H1 (cell line): ENCODE data around the gene CCDC92B.
"Not testable (repeated sequence)": the region's sequence is repeated elsewhere in the genome, so short reads cannot be mapped to it uniquely, and the experiment has no call there.

Experiments
- CEBPB ChIP-seq: IDR thresholded peaks from 2 replicates; pipeline ENCODE4 v1.6.1; 2012; ENCODE audit warnings: low read depth, low read length
- MAX ChIP-seq: IDR thresholded peaks from 2 replicates; pipeline ENCODE4 v1.6.1; 2012; ENCODE audit warnings: inconsistent platforms
- NRF1 ChIP-seq: IDR thresholded peaks from 2 replicates; pipeline ENCODE4 v1.6.1; 2011; ENCODE audit warnings: mild to moderate bottlenecking, low read depth, low read length, improper control_type of control experiment
- POLR2A ChIP-seq, 2 experiments: IDR thresholded peaks; 1 replicate in 1 of 2; 2 replicates in 1 of 2; pipeline ENCODE4 v1.6.1; 2011; ENCODE audit warnings: low read depth in 2 of 2, low read length in 2 of 2, mild to moderate bottlenecking in 2 of 2; ENCODE audit errors: control extremely low read depth in 1 of 2
- RAD21 ChIP-seq, 2 experiments: IDR thresholded peaks in 1 of 2; conservative IDR thresholded peaks in 1 of 2; 2 replicates each; pipeline ENCODE4 v1.6.1; 2011; ENCODE audit warnings: low read depth in 2 of 2, low read length in 2 of 2, improper control_type of control experiment in 1 of 2, inconsistent platforms in 1 of 2, mild to moderate bottlenecking in 1 of 2, moderate library complexity in 1 of 2
- SP4 ChIP-seq: IDR thresholded peaks from 2 replicates; pipeline ENCODE4 v1.6.1; 2012; ENCODE audit warnings: low read length, inconsistent platforms
- TAF7 ChIP-seq: optimal IDR thresholded peaks from 2 replicates; pipeline ENCODE3; 2011; ENCODE audit warnings: low read depth, mild to moderate bottlenecking, inconsistent platforms, low read length, moderate library complexity, borderline replicate concordance
- YY1 ChIP-seq: IDR thresholded peaks from 2 replicates; pipeline ENCODE4 v1.6.1; 2011; ENCODE audit warnings: low read depth, mild to moderate bottlenecking, low read length
- TF ChIP-seq, protein P1 (sequence below), 3 experiments: IDR thresholded peaks; 1 replicate in 2 of 3; 2 replicates in 1 of 3; pipeline versions ENCODE4 v1.5.1 to v1.6.1; 2011; ENCODE audit warnings: low read length in 3 of 3, mild to moderate bottlenecking in 3 of 3, inconsistent platforms in 2 of 3, low read depth in 1 of 3, moderate library complexity in 1 of 3; ENCODE audit not compliant: insufficient read depth in 1 of 3; ENCODE audit errors: control extremely low read depth in 1 of 3

GRCh38 chr17:2781598-2781997, 32.1 kb upstream of the CCDC92B start:
- not testable (repeated sequence) for TF ChIP-seq POLR2A (IDR thresholded peaks at IDR 0.05; ENCODE audit: control extremely low read depth in 1 of 2, low read depth in 2 of 2, low read length in 2 of 2); RAD21 (IDR thresholded peaks at IDR 0.05 in 1 of 2, conservative IDR thresholded peaks at IDR 0.05 in 1 of 2; ENCODE audit: low read depth in 2 of 2, low read length in 2 of 2); MAX; YY1; TAF7; NRF1; SP4; CEBPB
- TF ChIP-seq, protein P1, sequence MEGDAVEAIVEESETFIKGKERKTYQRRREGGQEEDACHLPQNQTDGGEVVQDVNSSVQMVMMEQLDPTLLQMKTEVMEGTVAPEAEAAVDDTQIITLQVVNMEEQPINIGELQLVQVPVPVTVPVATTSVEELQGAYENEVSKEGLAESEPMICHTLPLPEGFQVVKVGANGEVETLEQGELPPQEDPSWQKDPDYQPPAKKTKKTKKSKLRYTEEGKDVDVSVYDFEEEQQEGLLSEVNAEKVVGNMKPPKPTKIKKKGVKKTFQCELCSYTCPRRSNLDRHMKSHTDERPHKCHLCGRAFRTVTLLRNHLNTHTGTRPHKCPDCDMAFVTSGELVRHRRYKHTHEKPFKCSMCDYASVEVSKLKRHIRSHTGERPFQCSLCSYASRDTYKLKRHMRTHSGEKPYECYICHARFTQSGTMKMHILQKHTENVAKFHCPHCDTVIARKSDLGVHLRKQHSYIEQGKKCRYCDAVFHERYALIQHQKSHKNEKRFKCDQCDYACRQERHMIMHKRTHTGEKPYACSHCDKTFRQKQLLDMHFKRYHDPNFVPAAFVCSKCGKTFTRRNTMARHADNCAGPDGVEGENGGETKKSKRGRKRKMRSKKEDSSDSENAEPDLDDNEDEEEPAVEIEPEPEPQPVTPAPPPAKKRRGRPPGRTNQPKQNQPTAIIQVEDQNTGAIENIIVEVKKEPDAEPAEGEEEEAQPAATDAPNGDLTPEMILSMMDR (IDR thresholded peaks at IDR 0.05; ENCODE audit: control extremely low read depth in 1 of 3, insufficient read depth in 1 of 3, low read depth in 1 of 3, low read length in 3 of 3) = not testable (repeated sequence)
